GM18511 (cell line): ENCODE data around the gene SRGAP3.

Source experiments
- ATAC-seq: cut with Tn5 transposase; IDR thresholded peaks from one replicate; pipeline ENCODE4 v1.9.1; 2021; ENCODE audit warnings: mild to moderate bottlenecking, moderate library complexity; ENCODE audit not compliant: unreplicated experiment

The SRGAP3 gene

GRCh38 chr3:9229325-9229724, 20.1 kb downstream of the SRGAP3 start:
- no peak for ATAC-seq

- ATAC-seq = no peak
Observed at GRCh38 chr3:9226326-9226725, 23.1 kb downstream of the SRGAP3 start.

GRCh38 chr3:9225268-9225667, 24.2 kb downstream of the SRGAP3 start:
- ATAC-seq = no peak

GRCh38 chr3:9224490-9224889, 25.0 kb downstream of the SRGAP3 start:
- peak; percentile 97 for ATAC-seq

GRCh38 chr3:9223672-9224071, 25.8 kb downstream of the SRGAP3 start:
- ATAC-seq = no peak

- ATAC-seq = no peak
Observed at GRCh38 chr3:9222956-9223639, 26.3 kb downstream of the SRGAP3 start.

GRCh38 chr3:9222049-9222448, 27.4 kb downstream of the SRGAP3 start:
- no peak for ATAC-seq

GRCh38 chr3:9218514-9218846, 31.0 kb downstream of the SRGAP3 start:
- ATAC-seq = no peak

- no peak for ATAC-seq
Observed at GRCh38 chr3:9217784-9218513, 31.5 kb downstream of the SRGAP3 start.

- ATAC-seq = no peak
Observed at GRCh38 chr3:9216736-9217135, 32.7 kb downstream of the SRGAP3 start.

- ATAC-seq = no peak
Observed at GRCh38 chr3:9214599-9214998, 34.8 kb downstream of the SRGAP3 start.

- no peak for ATAC-seq
Observed at GRCh38 chr3:9214185-9214584, 35.3 kb downstream of the SRGAP3 start.

- no peak for ATAC-seq
Observed at GRCh38 chr3:9213019-9213634, 36.3 kb downstream of the SRGAP3 start.

GRCh38 chr3:9211155-9211950, 38.1 kb downstream of the SRGAP3 start:
- ATAC-seq = no peak

GRCh38 chr3:9209777-9210176, 39.7 kb downstream of the SRGAP3 start:
- no peak for ATAC-seq

GRCh38 chr3:9208605-9209152, 40.8 kb downstream of the SRGAP3 start:
- no peak for ATAC-seq

GRCh38 chr3:9207116-9207763, 42.2 kb downstream of the SRGAP3 start:
- no peak for ATAC-seq

- ATAC-seq = no peak
Observed at GRCh38 chr3:9206287-9206686, 43.2 kb downstream of the SRGAP3 start.

- peak; percentile 62 for ATAC-seq
Observed at GRCh38 chr3:9205345-9206143, 43.9 kb downstream of the SRGAP3 start.
